K562 (cell line): ENCODE results near the gene PIP5KL1. TPM values are rescaled to one million over a fixed set of nuclear protein-coding genes. Genes with fewer than 3 reads are reported as not detected.

ENCODE experiments used
- CEBPG ChIP-seq, 3 experiments: fragments of 200-800 bp in 1 of 3; sonication (Bioruptor generic) in 1 of 3; sonication (generic) in 1 of 3; formaldehyde crosslinking in 1 of 3; IDR thresholded peaks in 2 of 3; conservative IDR thresholded peaks in 1 of 3; 2 replicates each; pipeline versions ENCODE4 v1.6.1 to v1.8.0; 2016 to 2022; ENCODE audit warnings: missing compliant biosample characterization in 2 of 3, missing genetic modification characterization in 2 of 3, mild to moderate bottlenecking in 1 of 3, missing genetic modification reagents in 1 of 3
- HMGN3 ChIP-seq: IDR thresholded peaks from 2 replicates; pipeline ENCODE4 v1.6.1; 2011; ENCODE audit warnings: borderline replicate concordance, low read depth, mild to moderate bottlenecking, mixed read lengths, low read length; ENCODE audit not compliant: insufficient read length; ENCODE audit errors: extremely low read depth
- POLR2AphosphoS5 ChIP-seq: IDR thresholded peaks from 2 replicates; pipeline ENCODE4 v1.6.1; 2011; ENCODE audit warnings: mild to moderate bottlenecking, low read depth, low read length, moderate library complexity; ENCODE audit not compliant: control insufficient read depth, insufficient read depth
- SRSF7 ChIP-seq: fragments of 200-400 bp; formaldehyde crosslinking; optimal IDR thresholded peaks from 2 replicates; pipeline ENCODE3; 2017; ENCODE audit warnings: mild to moderate bottlenecking, low read depth, low read length
- U2AF2 ChIP-seq: fragments of 200-400 bp; formaldehyde crosslinking; optimal IDR thresholded peaks from 2 replicates; pipeline ENCODE3; 2017; ENCODE audit warnings: low read depth, mild to moderate bottlenecking, low read length
- ZBTB8A ChIP-seq: fragments of 450-650 bp; IDR thresholded peaks from 2 replicates; pipeline ENCODE4 v1.6.1; 2018; ENCODE audit warnings: mild to moderate bottlenecking, moderate library complexity; ENCODE audit not compliant: partially characterized antibody
- ZNF41 ChIP-seq: fragments of 250-450 bp; sonication (Bioruptor Pico); conservative IDR thresholded peaks from 2 replicates; pipeline ENCODE4 v1.4.0; 2020; ENCODE audit warnings: mild to moderate bottlenecking
- ZNF766 ChIP-seq: fragments of 200-800 bp; sonication (Bioruptor generic); conservative IDR thresholded peaks from 2 replicates; pipeline ENCODE4 v1.6.1; 2016; ENCODE audit warnings: missing genetic modification characterization, missing compliant biosample characterization
- ZNF79 ChIP-seq: fragments of 250-450 bp; sonication (Bioruptor Pico); IDR thresholded peaks from 2 replicates; pipeline ENCODE4 v1.4.0; 2020; ENCODE audit warnings: low read depth, mild to moderate bottlenecking, moderate library complexity
- polyA plus RNA-seq, 8 experiments: library from polyadenylated mRNA; depleted of rRNA in 4 of 8; stranded (reverse) in 5 of 8; unstranded in 3 of 8; fragments of >200 nt; fragmentation: Nextera tagmentation in 2 of 8; fragmentation: Illumina TruSeq in 1 of 8; extraction: Ambion mirVana in 2 of 8; extraction: Trizol in 1 of 8; gene quantifications; 2 replicates each; pipeline versions ENCODE4 v1.2.1 to v1.2.3, GENCODE V29; 2011 to 2014; ENCODE audit warnings: inconsistent platforms in 1 of 8, missing spikeins in 1 of 8
- total RNA-seq, 7 experiments: library from RNA; depleted of rRNA in 6 of 7; stranded (reverse); fragments of >200 nt in 6 of 7; fragmentation: Illumina TruSeq in 2 of 7; extraction: Trizol in 2 of 7; gene quantifications; 2 replicates each; pipeline versions ENCODE4 v1.2.1 to v1.2.3, GENCODE V29; 2011 to 2021; ENCODE audit warnings: low replicate concordance in 1 of 7
- TF ChIP-seq, protein P1 (sequence below): sonication (generic); formaldehyde crosslinking; IDR thresholded peaks from 2 replicates; pipeline ENCODE4 v1.8.0; 2023; ENCODE audit warnings: mild to moderate bottlenecking, missing genetic modification reagents
- TF ChIP-seq, protein P2 (sequence below): fragments of 450-650 bp; formaldehyde crosslinking; IDR thresholded peaks from 2 replicates; pipeline ENCODE4 v1.4.0; 2020; ENCODE audit warnings: mild to moderate bottlenecking, moderate library complexity
- TF ChIP-seq, protein P3 (sequence below), 2 experiments: fragments of 450-650 bp; formaldehyde crosslinking in 1 of 2; IDR thresholded peaks; 2 replicates each; pipeline versions ENCODE4 v1.4.0 to v1.6.1; 2014 to 2020; ENCODE audit warnings: mild to moderate bottlenecking in 2 of 2, borderline replicate concordance in 1 of 2, low read depth in 1 of 2

The PIP5KL1 gene
- total and polyA plus RNA-seq, 9 of the 15 experiments (the other 6 are each of a cell fraction or from before 2014, with no cell fraction given), result 0.18 to 4.8 (median 1.2) TPM

DNA sequence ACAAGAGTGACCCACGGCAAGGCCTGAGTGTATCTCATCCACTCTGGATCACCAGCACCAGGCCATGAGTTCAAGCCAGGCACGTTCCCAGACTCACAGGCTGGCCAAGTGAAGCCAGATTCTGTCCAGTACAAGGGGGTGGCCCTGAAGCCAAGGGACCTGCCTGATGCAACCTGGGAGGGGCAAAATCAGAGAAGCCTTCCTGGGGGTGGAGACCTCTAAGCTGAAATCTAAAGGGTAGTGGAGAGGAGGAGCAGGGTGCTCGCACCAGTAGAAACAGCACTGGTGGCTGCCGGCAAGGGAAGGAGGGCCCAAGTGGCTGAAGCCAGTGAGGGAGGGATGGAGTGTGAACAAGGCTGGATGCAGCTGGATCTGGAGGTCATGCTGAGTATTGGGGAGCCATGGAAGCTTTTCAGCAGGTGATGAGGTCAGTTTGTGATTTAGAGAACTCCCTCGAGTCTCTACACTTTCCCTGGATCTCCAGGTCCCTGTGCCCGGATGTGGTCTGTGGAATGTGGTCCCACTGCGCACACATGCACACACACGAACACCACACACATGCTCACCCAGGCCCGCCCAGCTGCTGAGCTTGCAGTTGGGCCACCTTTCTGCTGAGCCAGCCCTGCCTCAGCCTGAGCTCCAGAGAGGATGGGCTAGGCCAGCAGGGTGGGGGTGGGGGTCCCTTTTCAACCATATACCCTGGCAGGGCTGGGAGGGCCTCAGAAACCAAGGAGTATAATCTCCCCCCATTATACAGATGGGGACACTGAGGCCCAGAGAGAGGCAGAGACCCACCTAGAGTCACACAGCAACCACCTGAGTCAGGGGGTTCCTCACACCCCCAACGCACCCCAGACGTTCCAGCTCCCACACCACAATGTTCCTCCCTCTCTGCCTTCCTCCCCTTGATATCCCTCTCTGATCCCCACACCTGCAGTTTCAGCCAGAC lies 1.6 kb downstream of the PIP5KL1 start (continued):
- TF ChIP-seq, protein P1, sequence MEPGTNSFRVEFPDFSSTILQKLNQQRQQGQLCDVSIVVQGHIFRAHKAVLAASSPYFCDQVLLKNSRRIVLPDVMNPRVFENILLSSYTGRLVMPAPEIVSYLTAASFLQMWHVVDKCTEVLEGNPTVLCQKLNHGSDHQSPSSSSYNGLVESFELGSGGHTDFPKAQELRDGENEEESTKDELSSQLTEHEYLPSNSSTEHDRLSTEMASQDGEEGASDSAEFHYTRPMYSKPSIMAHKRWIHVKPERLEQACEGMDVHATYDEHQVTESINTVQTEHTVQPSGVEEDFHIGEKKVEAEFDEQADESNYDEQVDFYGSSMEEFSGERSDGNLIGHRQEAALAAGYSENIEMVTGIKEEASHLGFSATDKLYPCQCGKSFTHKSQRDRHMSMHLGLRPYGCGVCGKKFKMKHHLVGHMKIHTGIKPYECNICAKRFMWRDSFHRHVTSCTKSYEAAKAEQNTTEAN (CRISPR knock-in tag), result no peak
- TF ChIP-seq POLR2AphosphoS5 (peak; percentile 12; the same call in 1 of the 2 replicates), HMGN3 (no peak), ZNF766 (CRISPR knock-in tag) (no peak), U2AF2 (no peak), ZNF41 (CRISPR knock-in tag) (no peak), SRSF7 (no peak), ZNF79 (CRISPR knock-in tag) (no peak), ZBTB8A (no peak), CEBPG (CRISPR knock-in tag; IDR thresholded peaks at IDR 0.05) (peak; percentile 91), CEBPG (tag; conservative IDR thresholded peaks at IDR 0.05 in 1 of 2, IDR thresholded peaks at IDR 0.05 in 1 of 2) (no peak)
- TF ChIP-seq, protein P2, sequence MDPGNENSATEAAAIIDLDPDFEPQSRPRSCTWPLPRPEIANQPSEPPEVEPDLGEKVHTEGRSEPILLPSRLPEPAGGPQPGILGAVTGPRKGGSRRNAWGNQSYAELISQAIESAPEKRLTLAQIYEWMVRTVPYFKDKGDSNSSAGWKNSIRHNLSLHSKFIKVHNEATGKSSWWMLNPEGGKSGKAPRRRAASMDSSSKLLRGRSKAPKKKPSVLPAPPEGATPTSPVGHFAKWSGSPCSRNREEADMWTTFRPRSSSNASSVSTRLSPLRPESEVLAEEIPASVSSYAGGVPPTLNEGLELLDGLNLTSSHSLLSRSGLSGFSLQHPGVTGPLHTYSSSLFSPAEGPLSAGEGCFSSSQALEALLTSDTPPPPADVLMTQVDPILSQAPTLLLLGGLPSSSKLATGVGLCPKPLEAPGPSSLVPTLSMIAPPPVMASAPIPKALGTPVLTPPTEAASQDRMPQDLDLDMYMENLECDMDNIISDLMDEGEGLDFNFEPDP (CRISPR knock-in tag), result no peak
- TF ChIP-seq, protein P3, sequence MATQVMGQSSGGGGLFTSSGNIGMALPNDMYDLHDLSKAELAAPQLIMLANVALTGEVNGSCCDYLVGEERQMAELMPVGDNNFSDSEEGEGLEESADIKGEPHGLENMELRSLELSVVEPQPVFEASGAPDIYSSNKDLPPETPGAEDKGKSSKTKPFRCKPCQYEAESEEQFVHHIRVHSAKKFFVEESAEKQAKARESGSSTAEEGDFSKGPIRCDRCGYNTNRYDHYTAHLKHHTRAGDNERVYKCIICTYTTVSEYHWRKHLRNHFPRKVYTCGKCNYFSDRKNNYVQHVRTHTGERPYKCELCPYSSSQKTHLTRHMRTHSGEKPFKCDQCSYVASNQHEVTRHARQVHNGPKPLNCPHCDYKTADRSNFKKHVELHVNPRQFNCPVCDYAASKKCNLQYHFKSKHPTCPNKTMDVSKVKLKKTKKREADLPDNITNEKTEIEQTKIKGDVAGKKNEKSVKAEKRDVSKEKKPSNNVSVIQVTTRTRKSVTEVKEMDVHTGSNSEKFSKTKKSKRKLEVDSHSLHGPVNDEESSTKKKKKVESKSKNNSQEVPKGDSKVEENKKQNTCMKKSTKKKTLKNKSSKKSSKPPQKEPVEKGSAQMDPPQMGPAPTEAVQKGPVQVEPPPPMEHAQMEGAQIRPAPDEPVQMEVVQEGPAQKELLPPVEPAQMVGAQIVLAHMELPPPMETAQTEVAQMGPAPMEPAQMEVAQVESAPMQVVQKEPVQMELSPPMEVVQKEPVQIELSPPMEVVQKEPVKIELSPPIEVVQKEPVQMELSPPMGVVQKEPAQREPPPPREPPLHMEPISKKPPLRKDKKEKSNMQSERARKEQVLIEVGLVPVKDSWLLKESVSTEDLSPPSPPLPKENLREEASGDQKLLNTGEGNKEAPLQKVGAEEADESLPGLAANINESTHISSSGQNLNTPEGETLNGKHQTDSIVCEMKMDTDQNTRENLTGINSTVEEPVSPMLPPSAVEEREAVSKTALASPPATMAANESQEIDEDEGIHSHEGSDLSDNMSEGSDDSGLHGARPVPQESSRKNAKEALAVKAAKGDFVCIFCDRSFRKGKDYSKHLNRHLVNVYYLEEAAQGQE (IDR thresholded peaks at IDR 0.05; ENCODE audit: borderline replicate concordance), result peak; percentile 28; the same call in 1 of the 2 replicates
- TF ChIP-seq, protein P3 (CRISPR knock-in tag; IDR thresholded peaks at IDR 0.05; ENCODE audit: low read depth), result no peak
